Measurements from ENCODE around the gene CACNA1I.

The CACNA1I gene

GRCh38 chr22:39675947-39676346, 105.4 kb downstream of the CACNA1I start:
- DNase-seq, result no peak

GRCh38 chr22:39677967-39678366, 107.4 kb downstream of the CACNA1I start:
- no peak for DNase-seq

GRCh38 chr22:39678862-39679490, 108.4 kb downstream of the CACNA1I start:
- DNase-seq, result no peak

- no peak for DNase-seq
Measured at GRCh38 chr22:39679652-39680051, 109.1 kb downstream of the CACNA1I start.

GRCh38 chr22:39680486-39680885, 109.9 kb downstream of the CACNA1I start:
- no peak for DNase-seq

- no peak for DNase-seq
Measured at GRCh38 chr22:39681038-39681861, 110.7 kb downstream of the CACNA1I start.

GRCh38 chr22:39682994-39683393, 112.4 kb downstream of the CACNA1I start:
- DNase-seq, result no peak

GRCh38 chr22:39683639-39684038, 113.1 kb downstream of the CACNA1I start:
- DNase-seq, result no peak

- DNase-seq, result no peak
Measured at GRCh38 chr22:39684702-39685281, 114.2 kb downstream of the CACNA1I start.

GRCh38 chr22:39685336-39686177, 115.0 kb downstream of the CACNA1I start:
- no peak for DNase-seq

GRCh38 chr22:39686178-39686620, 115.6 kb downstream of the CACNA1I start:
- no peak for DNase-seq

- DNase-seq, result no peak
Measured at GRCh38 chr22:39686776-39687525, 116.4 kb downstream of the CACNA1I start.

- DNase-seq, result no peak
Measured at GRCh38 chr22:39688186-39688785, 117.7 kb downstream of the CACNA1I start.

- DNase-seq, result no peak
Measured at GRCh38 chr22:39689421-39689820, 118.9 kb downstream of the CACNA1I start.

GRCh38 chr22:39690881-39691605, 120.5 kb downstream of the CACNA1I start:
- no peak for DNase-seq

GRCh38 chr22:39693943-39694500, 123.5 kb downstream of the CACNA1I start:
- no peak for DNase-seq

- no peak for DNase-seq
Measured at GRCh38 chr22:39697790-39698430, 127.4 kb downstream of the CACNA1I start.

- no peak for DNase-seq
Measured at GRCh38 chr22:39699631-39700360, 129.2 kb downstream of the CACNA1I start.

- no peak for DNase-seq
Measured at GRCh38 chr22:39700565-39700964, 130.0 kb downstream of the CACNA1I start.

- DNase-seq, result no peak
Measured at GRCh38 chr22:39703091-39703490, 132.5 kb downstream of the CACNA1I start.

All from GF-D8 (cell line).